ENCODE data around the gene ZDHHC14.

DNA sequence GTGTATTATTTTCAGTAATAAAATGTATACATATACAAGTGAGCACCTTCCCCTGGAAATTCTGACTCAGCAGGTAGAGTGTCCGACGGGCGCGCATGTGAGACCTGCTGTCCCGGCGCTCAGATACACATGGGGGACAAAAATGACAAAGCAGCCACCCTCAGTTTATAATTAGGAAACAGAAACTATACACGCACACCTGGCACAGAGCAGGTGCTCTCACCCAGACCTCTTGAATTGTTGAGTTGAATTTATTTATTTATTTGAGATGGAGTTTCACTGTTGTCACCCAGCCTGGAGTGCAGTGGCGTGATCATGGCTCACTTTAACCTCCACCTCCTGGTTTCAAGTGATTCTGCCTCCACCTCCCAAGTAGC, 180.4 kb downstream of the ZDHHC14 start:
- TF ChIP-seq, protein P1, sequence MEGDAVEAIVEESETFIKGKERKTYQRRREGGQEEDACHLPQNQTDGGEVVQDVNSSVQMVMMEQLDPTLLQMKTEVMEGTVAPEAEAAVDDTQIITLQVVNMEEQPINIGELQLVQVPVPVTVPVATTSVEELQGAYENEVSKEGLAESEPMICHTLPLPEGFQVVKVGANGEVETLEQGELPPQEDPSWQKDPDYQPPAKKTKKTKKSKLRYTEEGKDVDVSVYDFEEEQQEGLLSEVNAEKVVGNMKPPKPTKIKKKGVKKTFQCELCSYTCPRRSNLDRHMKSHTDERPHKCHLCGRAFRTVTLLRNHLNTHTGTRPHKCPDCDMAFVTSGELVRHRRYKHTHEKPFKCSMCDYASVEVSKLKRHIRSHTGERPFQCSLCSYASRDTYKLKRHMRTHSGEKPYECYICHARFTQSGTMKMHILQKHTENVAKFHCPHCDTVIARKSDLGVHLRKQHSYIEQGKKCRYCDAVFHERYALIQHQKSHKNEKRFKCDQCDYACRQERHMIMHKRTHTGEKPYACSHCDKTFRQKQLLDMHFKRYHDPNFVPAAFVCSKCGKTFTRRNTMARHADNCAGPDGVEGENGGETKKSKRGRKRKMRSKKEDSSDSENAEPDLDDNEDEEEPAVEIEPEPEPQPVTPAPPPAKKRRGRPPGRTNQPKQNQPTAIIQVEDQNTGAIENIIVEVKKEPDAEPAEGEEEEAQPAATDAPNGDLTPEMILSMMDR (IDR thresholded peaks at IDR 0.05): no peak
- TF ChIP-seq POLR2A (IDR thresholded peaks at IDR 0.05): no peak
